Panc1 (cell line): ENCODE data around the gene NLRP6. TPM values are rescaled to one million over a fixed set of nuclear protein-coding genes. Genes with fewer than 3 reads are reported as not detected.

Source experiments
- ATAC-seq: fragments of 200-7000 bp; cut with Tn5 transposase; 2 replicates; pipeline ENCODE4 v1.9.1; 2020; ENCODE audit warnings: mild to moderate bottlenecking, moderate library complexity
- BruUV-seq: library from RNA; stranded (reverse); fragments of 400-500 nt; replicated peaks from 2 replicates; lab custom pipeline; 2021; lab: Mats Ljungman, UMichigan
- CTCF ChIA-PET: fragments of 300-600 bp; sonication (Branson Sonifier 250); formaldehyde crosslinking; loops from one replicate; lab custom pipeline; 2022; ENCODE audit warnings: antibody characterized with exemption; lab: Charles Lee
- POLR2A ChIA-PET: fragments of 300-600 bp; sonication (Branson Sonifier 250); formaldehyde crosslinking; loops from one replicate; lab custom pipeline; 2022; ENCODE audit warnings: antibody characterized with exemption; lab: Charles Lee
- DNase-seq: peaks from one replicate; pipeline ENCODE4 v3.0.0-alpha.2; 2010; ENCODE audit warnings: low read depth, low spot score
- H3K27ac ChIP-seq: 2 replicates; pipeline ENCODE4 v1.5.1; 2011; ENCODE audit warnings: mild to moderate bottlenecking, low read length, inconsistent platforms
- H3K27me3 ChIP-seq: fragments of 200-500 bp; sonication (Bioruptor generic); 2 replicates; pipeline ENCODE4 v1.6.0; 2014; ENCODE audit warnings: low read length, inconsistent platforms; ENCODE audit not compliant: control insufficient read depth, insufficient read depth
- H3K36me3 ChIP-seq: fragments of 200-500 bp; sonication (Bioruptor generic); 2 replicates; pipeline ENCODE4 v1.5.1; 2014; ENCODE audit warnings: inconsistent platforms, mild to moderate bottlenecking, low read length, moderate library complexity; ENCODE audit not compliant: control insufficient read depth, insufficient read depth
- H3K4me1 ChIP-seq: 2 replicates; pipeline ENCODE4 v1.5.1; 2011; ENCODE audit warnings: inconsistent platforms, mild to moderate bottlenecking, low read length, moderate library complexity; ENCODE audit not compliant: control insufficient read depth, insufficient read depth
- H3K4me3 ChIP-seq, 2 experiments: 2 replicates each; pipeline ENCODE4 v1.5.1; 2011 to 2012; ENCODE audit warnings: low read depth in 2 of 2, low read length in 2 of 2, mild to moderate bottlenecking in 2 of 2, inconsistent platforms in 1 of 2, moderate library complexity in 1 of 2
- H3K9me3 ChIP-seq: fragments of 200-500 bp; sonication (Bioruptor generic); 2 replicates; pipeline ENCODE4 v1.5.1; 2014; ENCODE audit warnings: low read depth, mild to moderate bottlenecking, inconsistent platforms, low read length, moderate library complexity; ENCODE audit not compliant: control insufficient read depth, insufficient read depth
- POLR2AphosphoS5 ChIP-seq: IDR thresholded peaks from 2 replicates; pipeline ENCODE4 v1.6.1; 2012; ENCODE audit warnings: mild to moderate bottlenecking, low read depth, low read length, moderate library complexity
- REST ChIP-seq, 2 experiments: IDR thresholded peaks; 2 replicates each; pipeline ENCODE4 v1.6.1; 2011 to 2012; ENCODE audit warnings: low read depth in 2 of 2, control low read depth in 1 of 2, low read length in 1 of 2, mild to moderate bottlenecking in 1 of 2, moderate library complexity in 1 of 2; ENCODE audit not compliant: insufficient read depth in 1 of 2
- SIN3A ChIP-seq: IDR thresholded peaks from 2 replicates; pipeline ENCODE4 v1.6.1; 2012; ENCODE audit warnings: low read depth, mild to moderate bottlenecking, low read length, moderate library complexity, borderline replicate concordance; ENCODE audit not compliant: insufficient read depth
- TCF7L2 ChIP-seq: IDR thresholded peaks from 2 replicates; pipeline ENCODE4 v1.6.1; 2011; ENCODE audit warnings: mild to moderate bottlenecking, low read depth, low read length, inconsistent platforms
- in situ Hi-C: cut with HindIII; loops from 2 replicates; pipeline ENCODE4 v1.10.0; 2016; ENCODE audit warnings: low sequenced_read_pairs, low pct_unique_long_range_greater_than_20kb
- intact Hi-C: fragments of 100-400 bp; cut with micrococcal nuclease; formaldehyde crosslinking; loops from one replicate; pipeline ENCODE4 v1.10.0; 2022; ENCODE audit not compliant: unreplicated experiment
- total RNA-seq: library from RNA; stranded (reverse); gene quantifications from one replicate; pipeline ENCODE4 v1.2.1, GENCODE V29; 2021; ENCODE audit not compliant: unreplicated experiment
- TF ChIP-seq, protein P1 (sequence below): fragments of 450-650 bp; IDR thresholded peaks from 2 replicates; pipeline ENCODE4 v1.5.1; 2017; ENCODE audit warnings: mild to moderate bottlenecking

NLRP6 gene
- total RNA-seq, 1 experiment from 2014 or later, result 0.59 TPM

- peak; percentile 36 for ATAC-seq
- CTCF ChIA-PET, result no interaction called here
- no peaks in the 10 kb centered on the region for H3K9me3 ChIP-seq
- no peaks in the 10 kb centered on the region for H3K27me3 ChIP-seq
- POLR2A ChIA-PET, result no interaction called here
- no peak for DNase-seq
- no TSS peak for BruUV-seq
- peak overlapping the region; percentile 57 for H3K27ac ChIP-seq
- H3K4me3 ChIP-seq, result peak overlapping the region; percentile 68 to 83
- H3K4me1 ChIP-seq, result peaks cover 20% of the 10 kb centered on the region
- intact Hi-C loops (no loop called here), in situ Hi-C loops (no loop called here)
- H3K36me3 ChIP-seq, result no peaks in the 10 kb centered on the region
- TF ChIP-seq TCF7L2, result no peak
- TF ChIP-seq POLR2AphosphoS5, result no peak
- no peak for TF ChIP-seq SIN3A
- TF ChIP-seq REST (IDR thresholded peaks at IDR 0.05; ENCODE audit: insufficient read depth in 1 of 2, low read depth in 2 of 2, low read length in 1 of 2), result no peak
- TF ChIP-seq, protein P1, sequence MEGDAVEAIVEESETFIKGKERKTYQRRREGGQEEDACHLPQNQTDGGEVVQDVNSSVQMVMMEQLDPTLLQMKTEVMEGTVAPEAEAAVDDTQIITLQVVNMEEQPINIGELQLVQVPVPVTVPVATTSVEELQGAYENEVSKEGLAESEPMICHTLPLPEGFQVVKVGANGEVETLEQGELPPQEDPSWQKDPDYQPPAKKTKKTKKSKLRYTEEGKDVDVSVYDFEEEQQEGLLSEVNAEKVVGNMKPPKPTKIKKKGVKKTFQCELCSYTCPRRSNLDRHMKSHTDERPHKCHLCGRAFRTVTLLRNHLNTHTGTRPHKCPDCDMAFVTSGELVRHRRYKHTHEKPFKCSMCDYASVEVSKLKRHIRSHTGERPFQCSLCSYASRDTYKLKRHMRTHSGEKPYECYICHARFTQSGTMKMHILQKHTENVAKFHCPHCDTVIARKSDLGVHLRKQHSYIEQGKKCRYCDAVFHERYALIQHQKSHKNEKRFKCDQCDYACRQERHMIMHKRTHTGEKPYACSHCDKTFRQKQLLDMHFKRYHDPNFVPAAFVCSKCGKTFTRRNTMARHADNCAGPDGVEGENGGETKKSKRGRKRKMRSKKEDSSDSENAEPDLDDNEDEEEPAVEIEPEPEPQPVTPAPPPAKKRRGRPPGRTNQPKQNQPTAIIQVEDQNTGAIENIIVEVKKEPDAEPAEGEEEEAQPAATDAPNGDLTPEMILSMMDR, result no peak
These were observed 9.7 kb downstream of the NLRP6 start for GRCh38 chr11:287821-288477.

GRCh38 chr11:288478-289397 lies 10.5 kb downstream of the NLRP6 start, which contains the start of gene PGGHG:
TSS of gene PGGHG (plus strand) at chr11:289126. CDS start at chr11:289817, 691 bp downstream.
- DNase-seq (no peak), ATAC-seq (peak; percentile 84)
- CTCF ChIA-PET, result interaction anchor here (0.5 kb wide), 1 partner anchor 118 kb away, joined by 3 read pairs; no protein-coding TSS in a partner anchor
- Histone ChIP-seq H3K27me3 (no peaks in the 10 kb centered on the region), H3K9me3 (no peaks in the 10 kb centered on the region), H3K4me1 (peaks cover 26% of the 10 kb centered on the region), H3K36me3 (no peaks in the 10 kb centered on the region), H3K4me3 (peak within 1 kb of the TSS; percentile 68 to 83), H3K27ac (peak within 1 kb of the TSS; percentile 86)
- intact Hi-C loops, result no loop called here
- TF ChIP-seq POLR2AphosphoS5, result peak; percentile 25; the same call in 1 of the 2 replicates
- TF ChIP-seq SIN3A, result peak; percentile 69; the same call in 1 of the 2 replicates
- no peak for TF ChIP-seq REST (IDR thresholded peaks at IDR 0.05; ENCODE audit: insufficient read depth in 1 of 2, low read depth in 2 of 2, low read length in 1 of 2)
- TF ChIP-seq, protein P1, result no peak
- TF ChIP-seq TCF7L2, result no peak
- in situ Hi-C loops, result no loop called here
- POLR2A ChIA-PET, result interaction anchor here (0.7 to 1.1 kb wide), 2 partner anchors 8 to 20 kb away, joined by 3 to 7 read pairs; no protein-coding TSS in a partner anchor
- no TSS peak for BruUV-seq
